Measurements from ENCODE around the gene ARHGAP1. TPM values are rescaled to one million over a fixed set of nuclear protein-coding genes. Genes with fewer than 3 reads are reported as not detected.

ARHGAP1 gene
- total and polyA plus RNA-seq, 2 experiments from 2014 or later: 54.3 to 98.5 TPM

GRCh38 chr11:46743693-46744339 lies 43.4 kb upstream of the ARHGAP1 start:
- no peak for TF ChIP-seq EZH2phosphoT487 (IDR thresholded peaks at IDR 0.05; ENCODE audit: insufficient read depth, low read depth)
- TF ChIP-seq EZH2 (IDR thresholded peaks at IDR 0.05; ENCODE audit: insufficient read depth, poor library complexity, severe bottlenecking): no peak
- no peak overlapping the region for H3K4me3 ChIP-seq
- no peak for DNase-seq
- no peak overlapping the region for H3K4me2 ChIP-seq (ENCODE audit: unreplicated experiment)
- WGBS, 2 experiments (ENCODE audit: low coverage in 1 of 2, low lambda C conversion rate in 2 of 2, missing lambda C conversion rate in 2 of 2): 85 to 86% methylated on average over 10 of the region's 10 CpGs
- in situ Hi-C loops (cut with MboI): no loop called here
- H3K4me1 ChIP-seq (ENCODE audit: insufficient read depth): no peaks in the 10 kb centered on the region
- H3F3A ChIP-seq (ENCODE audit: insufficient read depth): no peaks in the 10 kb centered on the region
- no peaks in the 10 kb centered on the region for H4K20me1 ChIP-seq (ENCODE audit: insufficient read depth)
- H3K27ac ChIP-seq: no peak overlapping the region
- H3K27me3 ChIP-seq (replicated peaks; ENCODE audit: insufficient read depth): no peaks in the 10 kb centered on the region
- H3K9me2 ChIP-seq (ENCODE audit: insufficient read depth): no peaks in the 10 kb centered on the region
- peaks cover 55% of the 10 kb centered on the region for H3K36me3 ChIP-seq (ENCODE audit: low read depth)
- H3K79me2 ChIP-seq (ENCODE audit: insufficient read depth): no peaks in the 10 kb centered on the region
- no peak overlapping the region for H2AFZ ChIP-seq
- no peaks in the 10 kb centered on the region for H3K9me3 ChIP-seq (ENCODE audit: low read depth)
- no peak overlapping the region for H3K9ac ChIP-seq

GRCh38 chr11:46743043-46743442 lies 42.6 kb upstream of the ARHGAP1 start:
- DNase-seq: no peak
- H3K9me3 ChIP-seq (ENCODE audit: low read depth): no peaks in the 10 kb centered on the region
- no peaks in the 10 kb centered on the region for H3K4me1 ChIP-seq (ENCODE audit: insufficient read depth)
- H3K4me2 ChIP-seq (ENCODE audit: unreplicated experiment): no peak overlapping the region
- no peak overlapping the region for H2AFZ ChIP-seq
- no peaks in the 10 kb centered on the region for H4K20me1 ChIP-seq (ENCODE audit: insufficient read depth)
- H3K9me2 ChIP-seq (ENCODE audit: insufficient read depth): no peaks in the 10 kb centered on the region
- no peak overlapping the region for H3K4me3 ChIP-seq
- no peaks in the 10 kb centered on the region for H3K79me2 ChIP-seq (ENCODE audit: insufficient read depth)
- no peak overlapping the region for H3K9ac ChIP-seq
- no peaks in the 10 kb centered on the region for H3K27me3 ChIP-seq (replicated peaks; ENCODE audit: insufficient read depth)
- 97 to 98% methylated on average over 2 of the region's 2 CpGs for WGBS, 2 experiments (ENCODE audit: low coverage in 1 of 2, low lambda C conversion rate in 2 of 2, missing lambda C conversion rate in 2 of 2)
- in situ Hi-C loops (cut with MboI): no loop called here
- no peak overlapping the region for H3K27ac ChIP-seq
- no peaks in the 10 kb centered on the region for H3F3A ChIP-seq (ENCODE audit: insufficient read depth)
- peaks cover 52% of the 10 kb centered on the region for H3K36me3 ChIP-seq (ENCODE audit: low read depth)
- no peak for TF ChIP-seq EZH2phosphoT487 (IDR thresholded peaks at IDR 0.05; ENCODE audit: insufficient read depth, low read depth)

GRCh38 chr11:46741600-46742484 lies 41.4 kb upstream of the ARHGAP1 start:
- Histone ChIP-seq H2AFZ (no peak overlapping the region), H3K4me3 (no peak overlapping the region), H3K4me1 (ENCODE audit: insufficient read depth) (no peaks in the 10 kb centered on the region), H3K27ac (no peak overlapping the region), H3K79me2 (ENCODE audit: insufficient read depth) (no peaks in the 10 kb centered on the region), H3K4me2 (ENCODE audit: unreplicated experiment) (no peak overlapping the region), H3K36me3 (ENCODE audit: low read depth) (peaks cover 48% of the 10 kb centered on the region), H3K27me3 (replicated peaks; ENCODE audit: insufficient read depth) (no peaks in the 10 kb centered on the region), H3F3A (ENCODE audit: insufficient read depth) (no peaks in the 10 kb centered on the region), H4K20me1 (ENCODE audit: insufficient read depth) (no peaks in the 10 kb centered on the region), H3K9me3 (ENCODE audit: low read depth) (no peaks in the 10 kb centered on the region), H3K9me2 (ENCODE audit: insufficient read depth) (no peaks in the 10 kb centered on the region), H3K9ac (no peak overlapping the region)
- WGBS, 2 experiments (ENCODE audit: low coverage in 1 of 2, low lambda C conversion rate in 2 of 2, missing lambda C conversion rate in 2 of 2): 80 to 81% methylated on average over 12 of the region's 12 CpGs
- TF ChIP-seq EZH2phosphoT487 (IDR thresholded peaks at IDR 0.05; ENCODE audit: insufficient read depth, low read depth): no peak
- in situ Hi-C loops (cut with MboI): no loop called here
- DNase-seq: no peak

- 76 to 80% methylated on average over 6 of the region's 6 CpGs for WGBS, 2 experiments (ENCODE audit: low coverage in 1 of 2, low lambda C conversion rate in 2 of 2, missing lambda C conversion rate in 2 of 2)
- TF ChIP-seq EZH2phosphoT487 (IDR thresholded peaks at IDR 0.05; ENCODE audit: insufficient read depth, low read depth) (no peak), EZH2 (IDR thresholded peaks at IDR 0.05; ENCODE audit: insufficient read depth, poor library complexity, severe bottlenecking) (no peak)
- Histone ChIP-seq H3K4me1 (ENCODE audit: insufficient read depth) (no peaks in the 10 kb centered on the region), H3K27me3 (replicated peaks; ENCODE audit: insufficient read depth) (no peaks in the 10 kb centered on the region), H3K4me3 (no peak overlapping the region), H3K9me2 (ENCODE audit: insufficient read depth) (no peaks in the 10 kb centered on the region), H2AFZ (no peak overlapping the region), H3K79me2 (ENCODE audit: insufficient read depth) (no peaks in the 10 kb centered on the region), H3K4me2 (ENCODE audit: unreplicated experiment) (no peak overlapping the region), H3F3A (ENCODE audit: insufficient read depth) (no peaks in the 10 kb centered on the region), H3K9ac (no peak overlapping the region), H4K20me1 (ENCODE audit: insufficient read depth) (no peaks in the 10 kb centered on the region), H3K36me3 (ENCODE audit: low read depth) (peaks cover 21% of the 10 kb centered on the region), H3K9me3 (ENCODE audit: low read depth) (no peaks in the 10 kb centered on the region), H3K27ac (no peak overlapping the region)
- DNase-seq: no peak
- in situ Hi-C loops (cut with MboI): no loop called here
Observed at GRCh38 chr11:46738887-46739286, 38.5 kb upstream of the ARHGAP1 start.

Measured in GM23248 (cell line).